ENCODE data around the gene SMURF2. TPM values are rescaled to one million over a fixed set of nuclear protein-coding genes. Genes with fewer than 3 reads are reported as not detected.

Gene SMURF2
- total and polyA plus RNA-seq, 2 experiments from 2014 or later: 17.1 to 31.3 TPM

GRCh38 chr17:64626827-64627226 is 35.3 kb downstream of the SMURF2 start:
- 85% methylated on average over 3 of the region's 3 CpGs for WGBS (ENCODE audit: low lambda C conversion rate, missing lambda C conversion rate)
- Histone ChIP-seq H4K20me1 (ENCODE audit: insufficient read depth, poor library complexity, severe bottlenecking) (peaks cover 29% of the 10 kb centered on the region), H3K27me3 (no peaks in the 10 kb centered on the region), H3K27ac (no peak overlapping the region), H3K79me2 (peaks cover 96% of the 10 kb centered on the region), H3K4me1 (ENCODE audit: insufficient read depth) (peaks cover 6% of the 10 kb centered on the region), H3K4me3 (no peak overlapping the region), H3K9me2 (replicated peaks; ENCODE audit: insufficient read depth) (no peaks in the 10 kb centered on the region), H3K36me3 (replicated peaks; ENCODE audit: insufficient read depth, low read depth) (no peaks in the 10 kb centered on the region), H2AFZ (no peak overlapping the region), H3K4me2 (no peak overlapping the region), H3K9me3 (ENCODE audit: low read depth) (no peaks in the 10 kb centered on the region)
- DNase-seq (ENCODE audit: low spot score): no peak
- TF ChIP-seq EZH2phosphoT487 (IDR thresholded peaks at IDR 0.05; ENCODE audit: low read depth, severe bottlenecking, unreplicated experiment) (no peak), CTCF (IDR thresholded peaks at IDR 0.05; ENCODE audit: poor library complexity) (no peak), EZH2 (IDR thresholded peaks at IDR 0.05; ENCODE audit: borderline replicate concordance) (no peak)

- no peak for TF ChIP-seq EZH2phosphoT487 (IDR thresholded peaks at IDR 0.05; ENCODE audit: low read depth, severe bottlenecking, unreplicated experiment)
- TF ChIP-seq EZH2 (IDR thresholded peaks at IDR 0.05; ENCODE audit: borderline replicate concordance): no peak
- no peak for TF ChIP-seq CTCF (IDR thresholded peaks at IDR 0.05; ENCODE audit: poor library complexity)
- H3K4me1 ChIP-seq (ENCODE audit: insufficient read depth): peaks cover 6% of the 10 kb centered on the region
- H3K9me2 ChIP-seq (replicated peaks; ENCODE audit: insufficient read depth): no peaks in the 10 kb centered on the region
- 88% methylated on average over 4 of the region's 4 CpGs for WGBS (ENCODE audit: low lambda C conversion rate, missing lambda C conversion rate)
- H4K20me1 ChIP-seq (ENCODE audit: insufficient read depth, poor library complexity, severe bottlenecking): peaks cover 29% of the 10 kb centered on the region
- no peaks in the 10 kb centered on the region for H3K9me3 ChIP-seq (ENCODE audit: low read depth)
- no peak for DNase-seq (ENCODE audit: low spot score)
- no peak overlapping the region for H2AFZ ChIP-seq
- no peak overlapping the region for H3K27ac ChIP-seq
- no peaks in the 10 kb centered on the region for H3K27me3 ChIP-seq
- H3K4me2 ChIP-seq: no peak overlapping the region
- H3K36me3 ChIP-seq (replicated peaks; ENCODE audit: insufficient read depth, low read depth): no peaks in the 10 kb centered on the region
- peaks cover 95% of the 10 kb centered on the region for H3K79me2 ChIP-seq
- H3K4me3 ChIP-seq: no peak overlapping the region
These were observed 36.6 kb downstream of the SMURF2 start for GRCh38 chr17:64625541-64625940.

- Histone ChIP-seq H3K9me3 (ENCODE audit: low read depth) (no peaks in the 10 kb centered on the region), H2AFZ (no peak overlapping the region), H3K9me2 (replicated peaks; ENCODE audit: insufficient read depth) (no peaks in the 10 kb centered on the region), H3K4me1 (ENCODE audit: insufficient read depth) (peaks cover 11% of the 10 kb centered on the region), H3K79me2 (peaks cover 87% of the 10 kb centered on the region), H3K27me3 (no peaks in the 10 kb centered on the region), H4K20me1 (ENCODE audit: insufficient read depth, poor library complexity, severe bottlenecking) (peaks cover 15% of the 10 kb centered on the region), H3K36me3 (replicated peaks; ENCODE audit: insufficient read depth, low read depth) (no peaks in the 10 kb centered on the region), H3K27ac (no peak overlapping the region), H3K4me3 (no peak overlapping the region), H3K4me2 (no peak overlapping the region)
- DNase-seq (ENCODE audit: low spot score): no peak
- TF ChIP-seq EZH2 (IDR thresholded peaks at IDR 0.05; ENCODE audit: borderline replicate concordance): no peak
- no peak for TF ChIP-seq EZH2phosphoT487 (IDR thresholded peaks at IDR 0.05; ENCODE audit: low read depth, severe bottlenecking, unreplicated experiment)
- no peak for TF ChIP-seq CTCF (IDR thresholded peaks at IDR 0.05; ENCODE audit: poor library complexity)
- 84% methylated on average over 4 of the region's 4 CpGs for WGBS (ENCODE audit: low lambda C conversion rate, missing lambda C conversion rate)
These were observed 39.0 kb downstream of the SMURF2 start for GRCh38 chr17:64622931-64623654.

Data from hepatocyte (in vitro differentiated cells).